Epithelial cell of proximal tubule (primary cell): Measurements from ENCODE around the gene LDLRAD4. TPM values are rescaled to one million over a fixed set of nuclear protein-coding genes. Genes with fewer than 3 reads are reported as not detected.

ENCODE experiments used
- DNase-seq: peaks from one replicate; pipeline ENCODE4 v3.0.0-alpha.2; 2011; ENCODE audit warnings: low read depth
- H3K4me3 ChIP-seq: 2 replicates; pipeline ENCODE4 v1.5.1; 2011; ENCODE audit warnings: low read depth, mild to moderate bottlenecking, low read length
- total RNA-seq: library from RNA; depleted of rRNA; stranded (reverse); fragments of >200 nt; gene quantifications from 2 replicates; pipeline ENCODE4 v1.2.3, GENCODE V29; 2015
- TF ChIP-seq, protein P1 (sequence below): conservative IDR thresholded peaks from 2 replicates; pipeline ENCODE4 v1.5.1; 2012; ENCODE audit warnings: low read depth, mild to moderate bottlenecking, low read length

Gene LDLRAD4
- total RNA-seq, 1 donor from 2014 or later = under 0.01 TPM

- no peak overlapping the region for H3K4me3 ChIP-seq
- TF ChIP-seq, protein P1, sequence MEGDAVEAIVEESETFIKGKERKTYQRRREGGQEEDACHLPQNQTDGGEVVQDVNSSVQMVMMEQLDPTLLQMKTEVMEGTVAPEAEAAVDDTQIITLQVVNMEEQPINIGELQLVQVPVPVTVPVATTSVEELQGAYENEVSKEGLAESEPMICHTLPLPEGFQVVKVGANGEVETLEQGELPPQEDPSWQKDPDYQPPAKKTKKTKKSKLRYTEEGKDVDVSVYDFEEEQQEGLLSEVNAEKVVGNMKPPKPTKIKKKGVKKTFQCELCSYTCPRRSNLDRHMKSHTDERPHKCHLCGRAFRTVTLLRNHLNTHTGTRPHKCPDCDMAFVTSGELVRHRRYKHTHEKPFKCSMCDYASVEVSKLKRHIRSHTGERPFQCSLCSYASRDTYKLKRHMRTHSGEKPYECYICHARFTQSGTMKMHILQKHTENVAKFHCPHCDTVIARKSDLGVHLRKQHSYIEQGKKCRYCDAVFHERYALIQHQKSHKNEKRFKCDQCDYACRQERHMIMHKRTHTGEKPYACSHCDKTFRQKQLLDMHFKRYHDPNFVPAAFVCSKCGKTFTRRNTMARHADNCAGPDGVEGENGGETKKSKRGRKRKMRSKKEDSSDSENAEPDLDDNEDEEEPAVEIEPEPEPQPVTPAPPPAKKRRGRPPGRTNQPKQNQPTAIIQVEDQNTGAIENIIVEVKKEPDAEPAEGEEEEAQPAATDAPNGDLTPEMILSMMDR = no peak
- no peak for DNase-seq
Measured at GRCh38 chr18:13320096-13320495, 101.5 kb downstream of the LDLRAD4 start.

- no peak overlapping the region for H3K4me3 ChIP-seq
- TF ChIP-seq, protein P1 = no peak
- DNase-seq = no peak
Measured at GRCh38 chr18:13320891-13321425, 102.4 kb downstream of the LDLRAD4 start.

DNA sequence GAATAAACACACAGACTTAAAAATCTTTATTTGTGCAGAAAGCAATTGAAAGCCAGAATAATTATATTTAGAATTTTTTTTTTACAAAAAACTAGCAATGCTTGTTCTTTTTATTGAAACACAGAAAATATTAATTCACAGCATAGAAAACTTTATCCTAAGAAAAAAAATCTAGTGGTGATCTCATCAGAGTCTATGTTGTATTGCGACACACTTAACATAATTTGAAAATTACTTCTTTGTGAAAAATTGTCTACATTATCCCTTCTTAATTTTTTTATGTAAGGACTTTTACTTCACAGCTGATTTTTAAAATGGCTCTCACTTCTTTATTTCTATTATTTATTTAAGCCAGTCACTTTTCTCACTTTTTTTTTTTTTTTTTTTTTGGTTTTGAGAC lies 103.4 kb downstream of the LDLRAD4 start:
- no peak overlapping the region for H3K4me3 ChIP-seq
- TF ChIP-seq, protein P1 = no peak
- DNase-seq = no peak

GRCh38 chr18:13323186-13323585 lies 104.6 kb downstream of the LDLRAD4 start:
- H3K4me3 ChIP-seq = no peak overlapping the region
- TF ChIP-seq, protein P1 = no peak

GRCh38 chr18:13324880-13325279 lies 106.3 kb downstream of the LDLRAD4 start:
- TF ChIP-seq, protein P1 = no peak
- DNase-seq = no peak
- no peak overlapping the region for H3K4me3 ChIP-seq

More at GRCh38 chr18:13323186-13323585, 104.6 kb downstream of the LDLRAD4 start:
- DNase-seq = no peak

DNA sequence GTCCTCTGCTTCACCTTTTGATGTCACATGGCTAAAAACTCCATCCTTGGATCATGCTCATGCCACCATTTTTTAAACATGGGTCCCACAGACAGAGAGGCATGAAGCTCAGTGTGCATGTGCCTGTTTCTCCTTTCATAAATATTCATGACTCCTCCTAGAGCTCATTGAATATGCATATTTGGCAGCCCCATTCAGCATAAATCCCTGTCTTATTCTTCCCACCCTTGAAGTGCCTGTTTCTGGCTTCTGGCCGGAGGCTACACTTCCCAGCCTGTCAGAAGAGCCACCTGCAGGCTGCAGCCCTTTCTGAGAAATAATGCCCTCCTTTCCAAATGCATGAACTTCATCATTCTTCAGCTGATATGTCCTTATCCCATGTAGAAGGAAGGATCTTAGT lies 109.7 kb downstream of the LDLRAD4 start:
- no peak for DNase-seq
- TF ChIP-seq, protein P1 = no peak
- no peak overlapping the region for H3K4me3 ChIP-seq

- H3K4me3 ChIP-seq = no peak overlapping the region
- TF ChIP-seq, protein P1 = no peak
- DNase-seq = no peak
Measured at GRCh38 chr18:13330996-13331395, 112.4 kb downstream of the LDLRAD4 start.
